ENCODE results near the gene RFX7.
A peak's percentile ranks its signal among the peaks of the same experiment; 100 is the strongest.

- 0 out of 2 replicates have a peak, but pooled peaks have one; percentile 22 for TF ChIP-seq CTCF (tag by site-specific recombination; IDR thresholded peaks at IDR 0.05)
- TF ChIP-seq ZIC2 (tag by site-specific recombination; IDR thresholded peaks at IDR 0.05): no peak
- TF ChIP-seq ZNF114 (tag by site-specific recombination; IDR thresholded peaks at IDR 0.05): no peak
- TF ChIP-seq ZNF274 (IDR thresholded peaks at IDR 0.05; ENCODE audit: low read length): no peak
- TF ChIP-seq ZNF274 (tag by site-specific recombination; IDR thresholded peaks at IDR 0.05; ENCODE audit: borderline replicate concordance): no peak
- TF ChIP-seq ZNF792 (tag by site-specific recombination; IDR thresholded peaks at IDR 0.05): no peak
- TF ChIP-seq ZNF280C (tag by site-specific recombination; IDR thresholded peaks at IDR 0.05): no peak
- TF ChIP-seq, protein P1, sequence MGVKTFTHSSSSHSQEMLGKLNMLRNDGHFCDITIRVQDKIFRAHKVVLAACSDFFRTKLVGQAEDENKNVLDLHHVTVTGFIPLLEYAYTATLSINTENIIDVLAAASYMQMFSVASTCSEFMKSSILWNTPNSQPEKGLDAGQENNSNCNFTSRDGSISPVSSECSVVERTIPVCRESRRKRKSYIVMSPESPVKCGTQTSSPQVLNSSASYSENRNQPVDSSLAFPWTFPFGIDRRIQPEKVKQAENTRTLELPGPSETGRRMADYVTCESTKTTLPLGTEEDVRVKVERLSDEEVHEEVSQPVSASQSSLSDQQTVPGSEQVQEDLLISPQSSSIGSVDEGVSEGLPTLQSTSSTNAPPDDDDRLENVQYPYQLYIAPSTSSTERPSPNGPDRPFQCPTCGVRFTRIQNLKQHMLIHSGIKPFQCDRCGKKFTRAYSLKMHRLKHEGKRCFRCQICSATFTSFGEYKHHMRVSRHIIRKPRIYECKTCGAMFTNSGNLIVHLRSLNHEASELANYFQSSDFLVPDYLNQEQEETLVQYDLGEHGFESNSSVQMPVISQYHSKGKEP (tag by site-specific recombination; IDR thresholded peaks at IDR 0.05): no peak
These were observed 191.2 kb downstream of the RFX7 start for GRCh38 chr15:56052395-56053045.

Data from HEK293 (cell line).